Tibial artery (tissue), 4 donors: Measurements from ENCODE around the gene RXRA.
A peak's percentile ranks its signal among the peaks of the same experiment; 100 is the strongest.

ENCODE experiments used
- DNase-seq, 2 donors: peaks; one replicate each; pipeline ENCODE4 v3.0.0-alpha.2; 2019
- H3K27ac ChIP-seq, 2 donors: fragments of 200-600 bp; sonication (generic) in 1 of 2; 1 replicate in 1 of 2; 2 replicates in 1 of 2; pipeline ENCODE4 v1.5.1; 2018 to 2019; ENCODE audit warnings: mild to moderate bottlenecking in 1 of 2
- H3K27me3 ChIP-seq, 2 donors: fragments of 200-600 bp; sonication (generic) in 1 of 2; one replicate each; pipeline versions ENCODE4 v1.5.1 to v1.6.0; 2016 to 2019
- H3K36me3 ChIP-seq, 3 donors: fragments of 200-600 bp; sonication (generic) in 2 of 3; one replicate each; pipeline ENCODE4 v1.5.1; 2016 to 2019; ENCODE audit warnings: mild to moderate bottlenecking in 2 of 3
- H3K4me1 ChIP-seq, 4 donors: fragments of 200-600 bp; sonication (generic) in 2 of 4; 1 replicate in 3 of 4; 2 replicates in 1 of 4; pipeline ENCODE4 v1.5.1; 2016 to 2019
- H3K4me3 ChIP-seq, 2 donors: fragments of 200-600 bp; sonication (generic) in 1 of 2; 1 replicate in 1 of 2; 2 replicates in 1 of 2; pipeline ENCODE4 v1.5.1; 2018 to 2019; ENCODE audit warnings: mild to moderate bottlenecking in 2 of 2
- H3K9me3 ChIP-seq, 3 donors: fragments of 200-600 bp; sonication (generic) in 1 of 3; one replicate each; pipeline ENCODE4 v1.5.1; 2016 to 2019
- intact Hi-C: fragments of 100-400 bp; cut with DNase I; formaldehyde crosslinking; loops from one replicate; pipeline ENCODE4 v1.15.0; 2023; ENCODE audit warnings: low total_unique reads
- TF ChIP-seq, protein P1 (sequence below), 2 experiments: fragments of 200-600 bp in 1 of 2; fragments of 450-650 bp in 1 of 2; IDR thresholded peaks; one replicate each; pipeline ENCODE4 v1.5.1; 2017 to 2019; ENCODE audit warnings: antibody characterized with exemption in 2 of 2, mild to moderate bottlenecking in 1 of 2, moderate library complexity in 1 of 2

Gene RXRA

DNA sequence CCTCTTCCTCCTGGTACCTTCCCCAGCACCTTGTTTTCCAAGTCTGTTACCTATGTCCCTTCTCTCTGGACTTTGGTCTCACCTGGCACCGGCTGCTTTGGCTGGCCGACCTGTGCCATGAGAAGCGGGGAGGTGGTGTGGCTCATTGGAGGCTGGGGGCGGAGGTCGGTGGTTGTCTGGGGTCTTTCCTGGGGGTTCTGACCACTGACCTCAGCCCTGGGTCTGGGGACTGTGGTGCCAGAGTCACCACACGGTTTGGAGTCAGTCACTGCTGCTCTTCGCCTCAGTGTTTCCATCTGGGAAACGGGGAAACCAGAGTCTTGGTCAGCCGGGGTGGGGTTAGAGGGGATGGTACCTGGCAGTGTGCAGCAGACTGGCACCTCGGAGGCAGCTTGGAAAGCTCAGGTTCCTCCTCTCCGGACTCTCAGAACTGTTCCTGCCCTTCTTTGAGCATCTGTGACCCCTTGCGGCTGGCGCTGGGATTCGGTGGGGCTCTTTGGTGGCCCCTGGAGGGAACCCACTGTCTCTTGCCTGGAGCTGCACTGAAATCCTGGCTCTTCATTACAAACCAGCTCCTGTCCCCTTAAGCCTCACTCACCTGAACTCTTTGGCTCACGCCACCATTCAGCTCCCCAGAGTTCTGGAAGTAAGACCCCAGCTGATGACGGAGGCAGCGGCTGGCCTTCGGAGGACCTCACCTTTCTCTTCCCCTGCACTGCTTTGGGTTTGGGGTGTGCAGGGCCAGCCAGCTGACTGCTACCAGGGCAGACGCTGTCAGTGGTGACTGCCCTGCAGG is 4.1 kb upstream of the RXRA start:
- no peak overlapping the region for H3K4me3 ChIP-seq
- H3K27me3 ChIP-seq = peaks cover 0 to 10% of the 10 kb centered on the region in 2 donors
- DNase-seq = peak; percentile 18 to 60
- TF ChIP-seq, protein P1, sequence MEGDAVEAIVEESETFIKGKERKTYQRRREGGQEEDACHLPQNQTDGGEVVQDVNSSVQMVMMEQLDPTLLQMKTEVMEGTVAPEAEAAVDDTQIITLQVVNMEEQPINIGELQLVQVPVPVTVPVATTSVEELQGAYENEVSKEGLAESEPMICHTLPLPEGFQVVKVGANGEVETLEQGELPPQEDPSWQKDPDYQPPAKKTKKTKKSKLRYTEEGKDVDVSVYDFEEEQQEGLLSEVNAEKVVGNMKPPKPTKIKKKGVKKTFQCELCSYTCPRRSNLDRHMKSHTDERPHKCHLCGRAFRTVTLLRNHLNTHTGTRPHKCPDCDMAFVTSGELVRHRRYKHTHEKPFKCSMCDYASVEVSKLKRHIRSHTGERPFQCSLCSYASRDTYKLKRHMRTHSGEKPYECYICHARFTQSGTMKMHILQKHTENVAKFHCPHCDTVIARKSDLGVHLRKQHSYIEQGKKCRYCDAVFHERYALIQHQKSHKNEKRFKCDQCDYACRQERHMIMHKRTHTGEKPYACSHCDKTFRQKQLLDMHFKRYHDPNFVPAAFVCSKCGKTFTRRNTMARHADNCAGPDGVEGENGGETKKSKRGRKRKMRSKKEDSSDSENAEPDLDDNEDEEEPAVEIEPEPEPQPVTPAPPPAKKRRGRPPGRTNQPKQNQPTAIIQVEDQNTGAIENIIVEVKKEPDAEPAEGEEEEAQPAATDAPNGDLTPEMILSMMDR (IDR thresholded peaks at IDR 0.05) = no peak
- H3K27ac ChIP-seq = peak overlapping the region in 1 of 2 donors; percentile 100
- peaks cover 0 to 32% (median 28%) of the 10 kb centered on the region in 4 donors for H3K4me1 ChIP-seq
- no peaks in the 10 kb centered on the region for H3K36me3 ChIP-seq
- no peaks in the 10 kb centered on the region for H3K9me3 ChIP-seq
- intact Hi-C loops = no loop called here

DNA sequence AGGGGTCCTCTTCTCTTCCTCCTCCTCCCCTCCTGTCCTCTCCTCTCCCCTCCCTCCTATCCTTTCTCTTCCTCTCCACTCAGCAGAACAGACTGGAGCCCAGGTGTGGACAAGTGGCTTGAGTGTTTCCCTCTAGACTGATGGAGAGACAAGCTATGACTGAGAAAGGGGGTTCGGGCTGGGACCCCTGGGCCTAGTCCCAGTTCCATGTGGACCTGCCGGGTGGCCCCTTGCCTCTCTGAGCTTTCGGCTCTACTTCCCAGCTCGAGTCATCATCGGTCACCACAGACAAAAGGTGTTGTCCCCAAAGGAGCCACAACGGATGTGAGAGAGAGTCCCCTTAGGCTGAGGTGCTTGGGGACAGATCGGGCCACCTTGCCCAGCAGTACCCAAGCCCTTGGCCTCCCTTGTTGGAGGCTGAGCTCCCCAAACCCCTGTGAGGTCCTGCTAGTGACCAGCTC is 3.4 kb upstream of the RXRA start:
- intact Hi-C loops = no loop called here
- H3K9me3 ChIP-seq = no peaks in the 10 kb centered on the region
- no peaks in the 10 kb centered on the region for H3K36me3 ChIP-seq
- H3K27ac ChIP-seq = peak overlapping the region; percentile 98 to 100
- TF ChIP-seq, protein P1 (IDR thresholded peaks at IDR 0.05) = no peak
- DNase-seq = peak; percentile 10 to 61
- H3K4me1 ChIP-seq = peaks cover 0 to 35% (median 31%) of the 10 kb centered on the region in 4 donors
- no peak overlapping the region for H3K4me3 ChIP-seq
- peaks cover 0 to 10% of the 10 kb centered on the region in 2 donors for H3K27me3 ChIP-seq

DNA sequence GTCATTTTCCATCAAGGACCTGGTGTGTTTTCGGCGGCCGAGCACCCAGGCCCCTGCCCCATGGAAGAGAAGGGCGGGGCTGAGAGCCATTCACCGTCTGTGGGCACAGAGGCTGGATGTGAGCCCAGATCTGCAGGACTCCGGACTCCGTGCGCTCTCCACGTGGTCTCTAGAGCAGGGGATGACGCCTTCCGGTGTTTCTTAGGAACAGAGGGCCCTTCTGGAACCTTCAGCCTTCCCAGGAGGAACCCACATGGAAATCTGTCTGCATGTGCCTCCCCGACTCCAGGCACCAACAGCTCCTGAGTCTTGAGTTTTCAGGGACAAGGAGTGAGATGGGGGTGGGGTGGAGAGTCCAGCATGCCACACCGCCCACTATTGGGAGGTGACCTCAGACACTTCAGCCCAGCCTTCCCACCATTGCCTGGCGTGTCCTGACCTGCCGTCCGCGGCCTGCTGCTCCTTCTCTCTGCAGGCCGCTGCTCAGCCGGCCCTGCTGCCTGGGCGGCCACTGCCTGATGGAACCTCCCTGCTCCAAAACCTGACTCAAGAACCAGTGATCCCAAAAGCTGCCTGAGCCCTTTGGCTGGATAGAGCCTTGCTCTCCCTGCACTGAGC is 2.4 kb upstream of the RXRA start:
- intact Hi-C loops = no loop called here
- peak; percentile 75 to 95 for DNase-seq
- peaks cover 0 to 45% (median 39%) of the 10 kb centered on the region in 4 donors for H3K4me1 ChIP-seq
- H3K36me3 ChIP-seq = no peaks in the 10 kb centered on the region
- peaks cover 0 to 9% of the 10 kb centered on the region in 2 donors for H3K27me3 ChIP-seq
- H3K9me3 ChIP-seq = no peaks in the 10 kb centered on the region
- H3K27ac ChIP-seq = peak overlapping the region; percentile 98 to 100
- TF ChIP-seq, protein P1 (IDR thresholded peaks at IDR 0.05) = no peak
- peak overlapping the region in 1 of 2 donors; percentile 3 for H3K4me3 ChIP-seq

DNA sequence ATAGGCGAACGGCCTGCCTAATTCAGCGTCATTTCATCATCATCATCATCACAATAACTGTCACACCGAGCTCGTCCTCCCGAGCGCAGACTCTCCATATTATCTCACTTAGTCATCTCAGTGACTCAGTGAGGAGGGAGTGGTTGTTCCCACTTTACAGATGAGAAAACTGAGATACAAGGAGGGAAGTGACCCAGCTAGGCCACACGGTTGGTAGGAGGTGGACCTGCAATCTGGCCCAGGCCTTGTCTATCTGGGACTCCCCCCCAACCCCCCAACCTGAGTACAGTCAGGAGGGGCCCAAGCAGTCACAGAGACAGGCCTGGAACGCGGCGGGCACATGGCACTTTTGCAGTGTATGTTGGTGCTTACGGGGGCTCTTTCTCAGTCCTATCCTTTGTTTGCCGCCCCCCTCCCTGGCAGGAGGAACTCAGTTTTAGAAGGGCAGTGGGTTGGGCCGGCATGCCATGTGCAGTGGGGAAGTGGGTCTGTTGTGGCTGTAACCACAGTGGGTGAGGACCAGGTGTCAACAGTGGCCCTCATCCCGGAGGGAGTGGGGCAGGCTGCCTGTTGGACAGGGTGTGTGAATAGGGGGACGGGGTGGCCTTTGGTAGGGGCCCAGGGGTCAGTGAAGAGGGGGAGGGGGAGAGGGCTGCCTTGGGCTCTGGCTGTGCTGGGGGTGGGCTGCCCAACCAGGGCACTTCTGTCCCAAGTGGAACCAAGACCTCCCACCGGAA is 1.7 kb upstream of the RXRA start:
- H3K36me3 ChIP-seq = no peaks in the 10 kb centered on the region
- peak overlapping the region; percentile 98 to 100 for H3K27ac ChIP-seq
- no peaks in the 10 kb centered on the region for H3K9me3 ChIP-seq
- H3K27me3 ChIP-seq = peaks cover 0 to 2% of the 10 kb centered on the region in 2 donors
- intact Hi-C loops = loop anchor here (5.0 kb wide), 1 partner anchor 108 kb away; no protein-coding TSS in a partner anchor
- peak in 1 of 2 donors; percentile 66 for DNase-seq
- TF ChIP-seq, protein P1 (IDR thresholded peaks at IDR 0.05) = no peak
- peak overlapping the region; percentile 72 to 77 for H3K4me3 ChIP-seq
- H3K4me1 ChIP-seq = peaks cover 3 to 52% (median 45%) of the 10 kb centered on the region in 4 donors

DNA sequence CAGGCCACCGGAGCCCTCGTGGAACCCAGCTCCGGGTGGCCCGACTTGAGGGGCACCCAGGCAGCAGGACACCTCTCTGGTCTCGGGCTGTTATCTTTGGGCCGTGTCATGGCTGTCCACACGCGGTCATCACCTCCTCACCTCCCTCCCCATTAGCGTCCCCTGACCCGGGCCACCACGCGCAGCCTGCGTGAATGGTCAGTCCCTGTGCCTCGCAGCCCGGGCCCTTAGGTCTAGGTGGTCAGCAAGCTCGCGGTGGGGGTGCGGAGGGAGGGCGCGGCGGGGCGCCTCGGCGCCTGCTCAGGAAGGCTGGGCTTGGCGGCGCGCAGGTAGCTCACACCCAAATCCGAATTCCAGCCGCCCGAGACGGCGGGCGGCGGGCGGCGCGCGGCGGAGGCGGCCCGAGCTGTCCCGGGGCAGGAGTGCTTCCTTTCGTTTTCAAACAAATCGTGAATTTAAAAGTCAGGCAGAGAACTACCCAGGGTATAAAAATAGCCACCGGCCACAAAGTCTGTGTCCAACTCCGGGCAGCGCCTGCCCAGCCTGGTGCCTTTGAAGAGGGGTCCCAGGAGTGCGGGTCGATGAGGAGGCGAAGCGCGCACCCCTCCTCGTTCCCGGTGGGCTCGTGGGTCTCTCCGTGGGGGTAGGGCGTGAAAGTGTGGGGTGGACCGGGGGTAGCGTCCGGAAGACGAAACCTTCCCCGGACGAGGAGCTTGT is 1.0 kb upstream of the RXRA start:
- TF ChIP-seq, protein P1 (IDR thresholded peaks at IDR 0.05) = no peak
- Histone ChIP-seq H3K4me1 (peaks cover 5 to 59% (median 53%) of the 10 kb centered on the region in 4 donors), H3K4me3 (peak overlapping the region; percentile 72 to 77), H3K9me3 (no peaks in the 10 kb centered on the region), H3K27me3 (no peaks in the 10 kb centered on the region), H3K27ac (peak overlapping the region; percentile 98 to 100), H3K36me3 (no peaks in the 10 kb centered on the region)
- peak in 1 of 2 donors; percentile 85 for DNase-seq
- intact Hi-C loops = loop anchor here (5.0 kb wide), 1 partner anchor 107 kb away; no protein-coding TSS in a partner anchor
